Activated CD4-positive, alpha-beta T cell treated with anti-CD3 and anti-CD28 coated beads for 4 hours (primary cell): ENCODE data around the gene PNLIPRP2.

Experiments
- DNase-seq, 2 donors: peaks; one replicate each; pipeline ENCODE4 v3.0.0-alpha.2; 2020

PNLIPRP2 gene

DNA sequence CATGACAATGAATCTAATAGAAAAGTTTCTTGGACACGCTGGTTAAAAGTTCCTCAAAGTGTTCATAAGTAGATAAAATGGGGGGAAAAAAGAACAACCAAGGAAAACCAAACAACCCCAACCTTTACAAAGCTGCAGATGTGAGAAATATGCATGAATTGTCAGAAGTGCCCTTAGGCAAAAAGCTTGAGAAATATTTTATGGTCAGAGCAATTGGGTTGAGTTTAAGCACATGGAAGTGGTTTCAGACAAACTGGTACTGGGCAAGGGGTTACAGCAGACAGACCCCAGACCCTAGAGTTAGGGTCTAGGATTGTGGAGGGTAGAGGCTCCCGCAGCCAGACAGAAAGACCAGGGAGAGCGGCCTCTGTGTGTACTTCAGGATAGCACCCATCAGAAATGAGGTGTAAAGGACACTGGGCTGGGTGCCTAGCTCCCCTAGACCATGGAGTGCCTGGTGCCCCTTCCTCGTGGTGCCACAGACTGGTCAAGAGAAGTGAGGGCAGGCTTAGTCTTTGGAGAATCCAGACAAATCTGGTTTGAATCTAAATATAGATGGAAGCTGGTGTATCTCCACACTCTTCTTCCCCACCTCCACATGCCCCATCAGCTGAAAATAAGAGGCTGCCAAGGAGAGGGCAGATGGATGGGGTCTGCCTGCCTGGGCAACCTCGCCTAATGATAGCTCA, 37.3 kb downstream of the PNLIPRP2 start:
- no peak for DNase-seq

- no peak for DNase-seq
These were observed 38.4 kb downstream of the PNLIPRP2 start for GRCh38 chr10:116659049-116659670.

DNA sequence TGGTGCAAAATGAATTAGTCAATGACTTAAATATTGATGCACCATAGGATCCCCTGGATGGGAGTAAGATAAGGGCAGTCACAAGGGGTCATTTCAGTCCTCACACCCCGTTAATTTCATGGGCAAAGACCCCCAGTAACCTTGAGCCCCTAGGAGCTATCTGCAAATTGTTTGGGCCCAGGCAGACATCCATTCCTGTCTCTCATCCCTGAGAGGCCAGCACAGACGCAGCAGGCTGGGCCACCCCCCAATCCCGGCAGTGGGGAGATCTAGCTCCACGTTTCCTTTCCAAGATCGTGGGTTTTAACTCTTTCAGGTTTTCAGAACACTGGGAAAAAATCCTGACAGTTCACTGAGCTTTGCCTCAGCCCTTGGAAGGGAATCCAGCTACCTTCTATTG, 40.1 kb downstream of the PNLIPRP2 start:
- DNase-seq: no peak

DNA sequence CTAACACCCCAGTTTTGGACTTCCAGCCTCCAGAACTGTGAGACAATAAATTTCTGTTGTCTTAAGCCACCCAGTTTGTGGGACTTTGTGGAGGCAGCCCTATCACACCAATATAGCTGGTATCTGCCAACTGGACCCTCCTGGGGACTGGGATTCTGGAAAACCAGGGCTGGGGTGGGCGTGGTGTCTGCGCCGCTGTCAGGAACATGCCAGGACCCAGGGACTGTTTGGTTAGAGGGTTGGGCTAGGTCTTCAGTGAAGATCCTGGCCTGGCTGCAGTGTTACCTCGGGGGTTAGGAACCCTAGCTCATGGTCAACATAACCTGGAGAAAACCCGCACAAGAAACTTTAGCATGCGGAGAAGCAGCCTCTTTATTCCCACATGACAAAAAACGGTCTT, 42.6 kb downstream of the PNLIPRP2 start:
- DNase-seq: no peak

GRCh38 chr10:116664631-116665030, 43.9 kb downstream of the PNLIPRP2 start:
- DNase-seq: no peak

DNA sequence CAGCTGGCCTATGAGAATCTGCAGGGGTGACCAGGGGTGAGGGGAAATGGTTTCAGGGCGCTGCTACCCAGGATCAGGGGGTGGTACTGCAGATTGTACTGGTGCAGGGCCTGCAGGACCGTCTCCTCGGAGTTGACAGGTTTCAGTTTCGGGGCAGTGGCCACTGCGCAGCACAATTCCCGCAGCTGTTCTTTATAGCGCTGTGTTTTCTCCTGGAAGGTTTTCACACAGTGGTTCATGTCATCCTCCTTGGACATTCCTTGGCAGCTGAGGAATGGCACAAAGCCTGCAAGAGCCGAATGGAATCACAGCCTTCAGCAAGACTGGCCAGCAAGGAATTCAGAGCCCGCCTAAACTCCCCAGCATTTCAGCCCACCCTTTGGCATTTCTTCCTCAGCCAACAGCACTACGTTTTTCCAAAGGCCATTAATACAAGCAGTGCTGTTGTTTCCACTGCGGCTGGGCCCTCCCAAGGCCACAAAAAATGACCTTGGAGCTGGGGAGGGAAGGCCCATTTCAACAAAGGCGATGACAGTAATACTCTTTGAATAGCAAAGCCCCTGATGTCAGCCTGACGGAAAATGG, 44.9 kb downstream of the PNLIPRP2 start:
- no peak for DNase-seq

- no peak for DNase-seq
These were observed 46.7 kb downstream of the PNLIPRP2 start for GRCh38 chr10:116667484-116667883.

DNA sequence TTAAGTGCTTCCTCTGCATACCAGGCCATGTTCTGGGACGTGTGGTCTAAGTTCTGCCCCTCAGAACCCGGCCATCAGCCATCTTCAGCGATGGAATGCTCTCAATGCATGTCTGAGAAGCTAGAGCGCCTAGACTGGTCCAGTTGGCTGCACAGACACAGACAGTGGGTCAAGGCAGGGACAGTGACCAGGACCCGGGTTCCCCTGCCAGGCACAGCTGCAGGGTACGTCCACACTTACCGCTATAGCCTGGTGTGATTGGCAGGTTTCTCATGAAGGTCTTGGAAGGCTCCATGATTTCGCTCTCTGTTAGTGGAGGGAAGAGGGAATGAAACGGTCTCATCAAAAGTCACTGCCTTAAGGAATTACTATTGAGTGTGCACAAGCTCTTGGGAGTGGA, 47.3 kb downstream of the PNLIPRP2 start:
- DNase-seq: no peak

GRCh38 chr10:116668446-116668845, 47.7 kb downstream of the PNLIPRP2 start:
- no peak for DNase-seq

DNA sequence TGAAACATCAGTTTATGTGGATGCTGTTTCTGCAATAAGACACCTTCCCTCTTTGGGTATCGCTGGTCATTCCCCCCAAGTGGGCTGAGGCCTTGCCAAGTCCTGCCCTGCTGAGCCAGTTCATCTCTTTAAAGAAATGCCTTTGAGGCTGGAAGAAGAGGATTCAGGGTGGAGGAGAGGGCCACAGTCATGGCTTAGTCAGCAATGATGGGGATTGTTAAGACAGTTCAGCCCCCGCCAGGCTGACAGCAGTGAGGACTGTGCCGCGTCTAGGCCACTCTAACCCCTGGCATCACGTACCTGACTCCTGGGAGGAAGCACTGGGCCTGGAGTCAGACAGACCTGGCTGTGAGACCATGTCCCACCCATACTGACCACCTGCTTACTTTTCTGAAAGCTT, 48.3 kb downstream of the PNLIPRP2 start:
- no peak for DNase-seq

- DNase-seq: no peak
These were observed 49.3 kb downstream of the PNLIPRP2 start for GRCh38 chr10:116669832-116670644.

- DNase-seq: no peak
These were observed 50.0 kb downstream of the PNLIPRP2 start for GRCh38 chr10:116670706-116671105.

- DNase-seq: no peak
These were observed 50.6 kb downstream of the PNLIPRP2 start for GRCh38 chr10:116671274-116671926.

- DNase-seq: no peak
These were observed 52.1 kb downstream of the PNLIPRP2 start for GRCh38 chr10:116672891-116673290.

- DNase-seq: no peak
These were observed 53.1 kb downstream of the PNLIPRP2 start for GRCh38 chr10:116673866-116674265.

DNA sequence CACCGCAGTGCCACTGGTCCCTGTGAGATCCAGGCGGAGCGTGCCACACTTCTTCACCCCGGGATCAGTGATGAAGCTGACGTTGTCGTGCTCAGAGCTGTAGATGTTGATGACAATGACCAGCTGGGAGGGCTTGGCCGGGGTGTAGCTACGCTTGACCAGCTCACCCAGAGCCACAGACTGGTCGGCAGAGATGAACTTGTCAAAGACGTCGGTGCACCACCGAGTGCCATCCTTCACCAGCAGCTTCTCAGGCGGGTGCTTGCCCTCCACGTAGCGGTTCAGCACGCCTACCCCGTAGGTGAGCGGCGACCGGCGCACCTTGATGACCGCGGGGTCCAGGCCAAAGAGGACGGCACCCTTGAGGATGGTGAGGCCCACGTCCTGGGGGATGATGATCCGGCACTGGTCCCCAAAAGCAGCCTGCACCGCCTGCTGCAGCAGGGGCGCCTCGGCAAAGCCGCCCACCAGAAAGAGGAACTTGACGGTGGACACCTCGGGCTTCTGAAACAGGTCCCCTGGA, 54.2 kb downstream of the PNLIPRP2 start:
- no peak for DNase-seq

GRCh38 chr10:116676118-116676517, 55.4 kb downstream of the PNLIPRP2 start:
- DNase-seq: no peak

DNA sequence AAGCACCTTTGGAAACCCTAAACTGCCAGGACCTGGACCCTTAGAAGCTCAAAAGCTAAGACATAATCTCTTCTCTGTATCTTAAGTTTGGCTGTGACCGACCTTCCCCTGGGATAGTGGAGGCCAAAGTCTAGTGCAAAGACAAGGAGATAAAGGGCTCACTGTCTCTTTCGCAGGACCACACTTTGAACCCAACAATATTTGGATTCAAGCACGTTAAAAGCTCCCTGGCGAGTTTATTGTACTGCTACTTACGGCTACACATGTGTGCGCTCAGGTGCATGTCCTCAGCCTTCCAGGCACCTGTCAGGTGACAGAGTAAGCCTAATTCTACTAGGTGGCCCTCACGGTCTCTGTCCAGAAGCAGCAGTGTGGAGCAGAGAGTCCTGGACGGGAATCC, 55.9 kb downstream of the PNLIPRP2 start:
- no peak for DNase-seq

- DNase-seq: no peak
These were observed 58.6 kb downstream of the PNLIPRP2 start for GRCh38 chr10:116679351-116679750.

- DNase-seq: no peak
These were observed 62.4 kb downstream of the PNLIPRP2 start for GRCh38 chr10:116683166-116683565.

DNA sequence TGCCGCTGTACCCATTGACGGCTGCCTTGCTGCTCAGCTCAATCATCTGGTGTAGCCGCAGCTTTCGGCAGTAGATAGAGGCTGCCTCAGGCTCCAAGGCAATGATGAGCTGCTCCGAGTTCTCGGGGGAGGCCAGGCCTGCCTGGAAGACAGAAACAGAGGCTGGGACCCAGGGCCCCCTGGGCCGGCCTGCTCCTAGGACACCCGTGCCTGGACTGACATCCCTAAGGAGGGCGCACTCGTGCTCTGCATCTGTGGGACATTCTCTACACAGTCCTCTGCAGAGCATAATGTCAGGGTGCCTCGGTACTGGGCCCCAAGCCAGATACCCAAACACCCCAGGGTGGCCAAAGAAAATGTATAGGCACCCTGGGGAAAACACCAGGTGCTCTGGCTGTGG, 63.1 kb downstream of the PNLIPRP2 start:
- DNase-seq: no peak

- no peak for DNase-seq
These were observed 64.0 kb downstream of the PNLIPRP2 start for GRCh38 chr10:116684781-116685180.

- no peak for DNase-seq
These were observed 65.1 kb downstream of the PNLIPRP2 start for GRCh38 chr10:116685807-116686206.
